ENCODE measurements around the gene HS6ST2. TPM values are rescaled to one million over a fixed set of nuclear protein-coding genes. Genes with fewer than 3 reads are reported as not detected.

Gene HS6ST2
- total RNA-seq, 1 donor from 2014 or later, result 43.2 TPM

GRCh38 chrX:132669142-132669541 lies 289.3 kb downstream of the HS6ST2 start:
- Histone ChIP-seq H3K9me3 (ENCODE audit: low read depth) (no peaks in the 10 kb centered on the region), H3K4me3 (no peak overlapping the region), H3K79me2 (ENCODE audit: low read depth) (no peaks in the 10 kb centered on the region), H4K20me1 (ENCODE audit: low read depth) (no peaks in the 10 kb centered on the region), H2AFZ (replicated peaks) (no peak overlapping the region), H3K4me2 (no peak overlapping the region), H3K27ac (no peak overlapping the region), H3K9ac (no peak overlapping the region), H3F3A (ENCODE audit: low read depth) (peaks cover 18% of the 10 kb centered on the region), H3K4me1 (peaks cover 43% of the 10 kb centered on the region), H3K27me3 (no peaks in the 10 kb centered on the region), H3K36me3 (no peaks in the 10 kb centered on the region)
- Mint-ChIP-seq H3K27ac (no peak overlapping the region), H3K9me3 (no peaks in the 10 kb centered on the region), H3K4me3 (no peak overlapping the region), H3K4me1 (peaks cover 41% of the 10 kb centered on the region), H3K36me3 (no peaks in the 10 kb centered on the region), H3K27me3 (ENCODE audit: insufficient read depth, low read depth) (peaks cover 5% of the 10 kb centered on the region)
- DNase-seq (ENCODE audit: low spot score), result no peak
- TF ChIP-seq CTCF (IDR thresholded peaks at IDR 0.05), result no peak
- no peak for TF ChIP-seq EZH2phosphoT487 (IDR thresholded peaks at IDR 0.05)
- no peak for TF ChIP-seq EZH2 (IDR thresholded peaks at IDR 0.05)

- no peak overlapping the region for H3K27ac ChIP-seq
- DNase-seq (ENCODE audit: low spot score), result no peak
- H3K4me1 ChIP-seq, result peaks cover 33% of the 10 kb centered on the region
- Mint-ChIP-seq H3K27ac (no peak overlapping the region), H3K36me3 (no peaks in the 10 kb centered on the region), H3K27me3 (ENCODE audit: insufficient read depth, low read depth) (peaks cover 5% of the 10 kb centered on the region), H3K4me3 (no peak overlapping the region), H3K4me1 (peaks cover 31% of the 10 kb centered on the region), H3K9me3 (no peaks in the 10 kb centered on the region)
- H3K4me2 ChIP-seq, result no peak overlapping the region
- H4K20me1 ChIP-seq (ENCODE audit: low read depth), result no peaks in the 10 kb centered on the region
- H3K36me3 ChIP-seq, result no peaks in the 10 kb centered on the region
- H3K9ac ChIP-seq, result no peak overlapping the region
- peaks cover 9% of the 10 kb centered on the region for H3F3A ChIP-seq (ENCODE audit: low read depth)
- no peak overlapping the region for H3K4me3 ChIP-seq
- no peaks in the 10 kb centered on the region for H3K9me3 ChIP-seq (ENCODE audit: low read depth)
- H3K79me2 ChIP-seq (ENCODE audit: low read depth), result no peaks in the 10 kb centered on the region
- no peaks in the 10 kb centered on the region for H3K27me3 ChIP-seq
- no peak overlapping the region for H2AFZ ChIP-seq (replicated peaks)
- no peak for TF ChIP-seq CTCF (IDR thresholded peaks at IDR 0.05)
- no peak for TF ChIP-seq EZH2phosphoT487 (IDR thresholded peaks at IDR 0.05)
- TF ChIP-seq EZH2 (IDR thresholded peaks at IDR 0.05), result no peak
Observed at GRCh38 chrX:132668178-132668577, 290.3 kb downstream of the HS6ST2 start.

GRCh38 chrX:132665676-132666075 lies 292.8 kb downstream of the HS6ST2 start:
- Histone ChIP-seq H3K9me3 (ENCODE audit: low read depth) (no peaks in the 10 kb centered on the region), H3K4me1 (peaks cover 15% of the 10 kb centered on the region), H3K27me3 (no peaks in the 10 kb centered on the region), H3K4me3 (no peak overlapping the region), H3K4me2 (no peak overlapping the region), H3K79me2 (ENCODE audit: low read depth) (no peaks in the 10 kb centered on the region), H2AFZ (replicated peaks) (no peak overlapping the region), H3K36me3 (no peaks in the 10 kb centered on the region), H3K9ac (no peak overlapping the region), H3K27ac (no peak overlapping the region), H4K20me1 (ENCODE audit: low read depth) (no peaks in the 10 kb centered on the region), H3F3A (ENCODE audit: low read depth) (no peaks in the 10 kb centered on the region)
- peaks cover 17% of the 10 kb centered on the region for H3K4me1 Mint-ChIP-seq
- H3K27ac Mint-ChIP-seq, result no peak overlapping the region
- no peak overlapping the region for H3K4me3 Mint-ChIP-seq
- H3K9me3 Mint-ChIP-seq, result no peaks in the 10 kb centered on the region
- DNase-seq (ENCODE audit: low spot score), result no peak
- peaks cover 5% of the 10 kb centered on the region for H3K27me3 Mint-ChIP-seq (ENCODE audit: insufficient read depth, low read depth)
- H3K36me3 Mint-ChIP-seq, result no peaks in the 10 kb centered on the region
- TF ChIP-seq EZH2phosphoT487 (IDR thresholded peaks at IDR 0.05) (no peak), CTCF (IDR thresholded peaks at IDR 0.05) (no peak), EZH2 (IDR thresholded peaks at IDR 0.05) (no peak)

All from neural progenitor cell (in vitro differentiated cells).